HL-60 (cell line): ENCODE results near the gene ASF1B.

Experiments used
- GABPA ChIP-seq: IDR thresholded peaks from 2 replicates; pipeline ENCODE4 v1.6.1; 2012; ENCODE audit warnings: low read depth
- POLR2AphosphoS5 ChIP-seq: IDR thresholded peaks from 2 replicates; pipeline ENCODE4 v1.6.1; 2012; ENCODE audit warnings: low read depth
- REST ChIP-seq: IDR thresholded peaks from 2 replicates; pipeline ENCODE4 v1.6.1; 2012; ENCODE audit warnings: low read depth; ENCODE audit not compliant: insufficient replicate concordance
- SPI1 ChIP-seq: IDR thresholded peaks from 2 replicates; pipeline ENCODE4 v1.6.1; 2012; ENCODE audit warnings: low read depth, mild to moderate bottlenecking, borderline replicate concordance
- TF ChIP-seq, protein P1 (sequence below): IDR thresholded peaks from one replicate; pipeline ENCODE4 v1.5.1; 2011; ENCODE audit warnings: low read length, control low read depth, inconsistent platforms; ENCODE audit not compliant: insufficient read depth

- TF ChIP-seq, protein P1, sequence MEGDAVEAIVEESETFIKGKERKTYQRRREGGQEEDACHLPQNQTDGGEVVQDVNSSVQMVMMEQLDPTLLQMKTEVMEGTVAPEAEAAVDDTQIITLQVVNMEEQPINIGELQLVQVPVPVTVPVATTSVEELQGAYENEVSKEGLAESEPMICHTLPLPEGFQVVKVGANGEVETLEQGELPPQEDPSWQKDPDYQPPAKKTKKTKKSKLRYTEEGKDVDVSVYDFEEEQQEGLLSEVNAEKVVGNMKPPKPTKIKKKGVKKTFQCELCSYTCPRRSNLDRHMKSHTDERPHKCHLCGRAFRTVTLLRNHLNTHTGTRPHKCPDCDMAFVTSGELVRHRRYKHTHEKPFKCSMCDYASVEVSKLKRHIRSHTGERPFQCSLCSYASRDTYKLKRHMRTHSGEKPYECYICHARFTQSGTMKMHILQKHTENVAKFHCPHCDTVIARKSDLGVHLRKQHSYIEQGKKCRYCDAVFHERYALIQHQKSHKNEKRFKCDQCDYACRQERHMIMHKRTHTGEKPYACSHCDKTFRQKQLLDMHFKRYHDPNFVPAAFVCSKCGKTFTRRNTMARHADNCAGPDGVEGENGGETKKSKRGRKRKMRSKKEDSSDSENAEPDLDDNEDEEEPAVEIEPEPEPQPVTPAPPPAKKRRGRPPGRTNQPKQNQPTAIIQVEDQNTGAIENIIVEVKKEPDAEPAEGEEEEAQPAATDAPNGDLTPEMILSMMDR, result peak; percentile 52
- no peak for TF ChIP-seq REST
- peak; percentile 92 for TF ChIP-seq POLR2AphosphoS5
- peak; percentile 60 for TF ChIP-seq GABPA
- TF ChIP-seq SPI1, result peak; percentile 71; the same call in 1 of the 2 replicates
Measured at GRCh38 chr19:14136509-14137281, at the start of gene ASF1B.
